HEK293T (cell line): Measurements from ENCODE around the gene BMP6.

Experiments used
- CTCF ChIA-PET: fragments of 350-600 bp; formaldehyde crosslinking; extraction: SDS; loops from one replicate; lab custom pipeline; 2021; ENCODE audit warnings: antibody characterized with exemption, inconsistent platforms; lab: Yijun Ruan, JAX
- POLR2A ChIA-PET: fragments of 350-600 bp; formaldehyde crosslinking; extraction: SDS; loops from one replicate; lab custom pipeline; 2020; ENCODE audit warnings: antibody characterized with exemption, inconsistent platforms; lab: Yijun Ruan, JAX
- DNase-seq: peaks from one replicate; pipeline ENCODE4 v3.0.0; 2012; ENCODE audit warnings: mixed read lengths; ENCODE audit errors: extremely low spot score
- ARNT ChIP-seq: fragments of 450-650 bp; IDR thresholded peaks from 2 replicates; pipeline ENCODE4 v1.6.1; 2017; ENCODE audit warnings: mild to moderate bottlenecking
- BHLHE40 ChIP-seq: fragments of 450-650 bp; IDR thresholded peaks from 2 replicates; pipeline ENCODE4 v1.6.1; 2016; ENCODE audit warnings: mild to moderate bottlenecking, moderate library complexity, borderline replicate concordance
- CTBP1 ChIP-seq: fragments of 450-650 bp; IDR thresholded peaks from 2 replicates; pipeline ENCODE4 v1.6.1; 2016; ENCODE audit warnings: borderline replicate concordance
- ELF4 ChIP-seq: fragments of 450-650 bp; IDR thresholded peaks from 2 replicates; pipeline ENCODE4 v1.6.1; 2017; ENCODE audit warnings: antibody characterized with exemption
- FOXA1 ChIP-seq: fragments of 450-650 bp; IDR thresholded peaks from 2 replicates; pipeline ENCODE4 v1.6.1; 2016; ENCODE audit warnings: mild to moderate bottlenecking
- FOXK2 ChIP-seq: fragments of 450-650 bp; IDR thresholded peaks from 2 replicates; pipeline ENCODE4 v1.6.1; 2016; ENCODE audit warnings: mild to moderate bottlenecking
- FOXM1 ChIP-seq: fragments of 450-650 bp; IDR thresholded peaks from 2 replicates; pipeline ENCODE4 v1.6.1; 2017; ENCODE audit warnings: mild to moderate bottlenecking, borderline replicate concordance
- HDGF ChIP-seq: fragments of 450-650 bp; IDR thresholded peaks from 2 replicates; pipeline ENCODE4 v1.6.1; 2017; ENCODE audit warnings: antibody characterized with exemption, borderline replicate concordance
- L3MBTL2 ChIP-seq: fragments of 450-650 bp; conservative IDR thresholded peaks from 2 replicates; pipeline ENCODE4 v1.6.1; 2016; ENCODE audit warnings: mild to moderate bottlenecking
- LEF1 ChIP-seq: fragments of 450-650 bp; IDR thresholded peaks from 2 replicates; pipeline ENCODE4 v1.6.1; 2017; ENCODE audit warnings: mild to moderate bottlenecking, borderline replicate concordance
- NFRKB ChIP-seq: fragments of 450-650 bp; IDR thresholded peaks from 2 replicates; pipeline ENCODE4 v1.6.1; 2016; ENCODE audit warnings: mild to moderate bottlenecking, moderate library complexity
- SP1 ChIP-seq: fragments of 450-650 bp; IDR thresholded peaks from 2 replicates; pipeline ENCODE4 v1.6.1; 2017
- SUZ12 ChIP-seq: fragments of 450-650 bp; IDR thresholded peaks from 2 replicates; pipeline ENCODE4 v1.6.1; 2016; ENCODE audit warnings: mild to moderate bottlenecking
- TARDBP ChIP-seq: fragments of 450-650 bp; IDR thresholded peaks from 2 replicates; pipeline ENCODE4 v1.6.1; 2016
- ZNF384 ChIP-seq: fragments of 450-650 bp; IDR thresholded peaks from 2 replicates; pipeline ENCODE4 v1.6.1; 2016
- TF ChIP-seq, protein P1 (sequence below): fragments of 450-650 bp; IDR thresholded peaks from 2 replicates; pipeline ENCODE4 v1.6.1; 2016

The BMP6 gene

DNA sequence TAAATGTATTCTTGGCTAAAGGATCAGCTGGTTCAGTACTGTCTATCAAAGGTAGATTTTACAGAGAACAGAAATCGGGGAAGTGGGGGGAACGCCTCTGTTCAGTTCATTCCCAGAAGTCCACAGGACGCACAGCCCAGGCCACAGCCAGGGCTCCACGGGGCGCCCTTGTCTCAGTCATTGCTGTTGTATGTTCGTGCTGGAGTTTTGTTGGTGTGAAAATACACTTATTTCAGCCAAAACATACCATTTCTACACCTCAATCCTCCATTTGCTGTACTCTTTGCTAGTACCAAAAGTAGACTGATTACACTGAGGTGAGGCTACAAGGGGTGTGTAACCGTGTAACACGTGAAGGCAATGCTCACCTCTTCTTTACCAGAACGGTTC, 154.8 kb downstream of the BMP6 start:
- no peak for DNase-seq
- ChIA-PET CTCF (interaction anchor here (0.7 kb wide), 1 partner anchor 668 kb away, joined by 4 read pairs; no protein-coding TSS in a partner anchor), POLR2A (no interaction called here)
- no peak for TF ChIP-seq CTBP1
- TF ChIP-seq ARNT, result no peak
- TF ChIP-seq LEF1, result no peak

DNA sequence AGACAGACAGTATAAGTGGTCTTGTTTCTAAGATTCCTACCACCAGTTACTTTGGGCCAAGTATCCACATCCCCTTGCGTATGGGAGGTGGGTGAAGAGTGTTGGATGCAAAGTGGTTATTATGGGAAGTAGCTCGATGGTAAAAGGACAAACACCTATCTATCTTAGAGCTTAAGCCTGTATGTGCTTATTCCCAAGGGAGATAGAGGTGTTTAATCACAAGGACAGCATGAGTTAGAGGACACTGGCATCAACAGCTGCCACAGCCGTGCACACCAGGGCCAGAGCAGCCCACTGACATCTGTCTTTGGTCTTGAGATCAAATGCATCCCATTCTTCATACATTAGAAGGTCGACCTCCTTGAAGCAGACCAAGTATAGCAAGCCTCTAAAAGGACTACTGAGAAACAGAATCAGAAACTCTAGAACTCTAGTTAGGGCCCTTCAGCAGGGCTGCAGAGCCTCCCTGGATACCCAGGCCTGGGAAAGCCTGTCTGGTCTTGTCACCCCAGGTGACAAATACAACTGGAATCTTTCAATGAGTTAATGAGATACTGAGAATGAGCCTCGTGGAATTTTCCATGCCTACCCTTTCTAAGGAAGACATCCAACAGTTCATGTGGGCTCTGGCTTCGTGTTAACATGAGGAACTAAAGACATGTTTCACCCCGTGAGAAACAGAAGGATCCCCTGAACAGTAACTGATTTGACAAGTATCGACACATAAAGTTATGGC, 156.0 kb downstream of the BMP6 start:
- ChIA-PET CTCF (no interaction called here), POLR2A (no interaction called here)
- TF ChIP-seq ELF4 (no peak), L3MBTL2 (no peak), CTBP1 (no peak), NFRKB (no peak)
- TF ChIP-seq, protein P1, sequence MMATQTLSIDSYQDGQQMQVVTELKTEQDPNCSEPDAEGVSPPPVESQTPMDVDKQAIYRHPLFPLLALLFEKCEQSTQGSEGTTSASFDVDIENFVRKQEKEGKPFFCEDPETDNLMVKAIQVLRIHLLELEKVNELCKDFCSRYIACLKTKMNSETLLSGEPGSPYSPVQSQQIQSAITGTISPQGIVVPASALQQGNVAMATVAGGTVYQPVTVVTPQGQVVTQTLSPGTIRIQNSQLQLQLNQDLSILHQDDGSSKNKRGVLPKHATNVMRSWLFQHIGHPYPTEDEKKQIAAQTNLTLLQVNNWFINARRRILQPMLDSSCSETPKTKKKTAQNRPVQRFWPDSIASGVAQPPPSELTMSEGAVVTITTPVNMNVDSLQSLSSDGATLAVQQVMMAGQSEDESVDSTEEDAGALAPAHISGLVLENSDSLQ, result no peak
- DNase-seq, result no peak

DNA sequence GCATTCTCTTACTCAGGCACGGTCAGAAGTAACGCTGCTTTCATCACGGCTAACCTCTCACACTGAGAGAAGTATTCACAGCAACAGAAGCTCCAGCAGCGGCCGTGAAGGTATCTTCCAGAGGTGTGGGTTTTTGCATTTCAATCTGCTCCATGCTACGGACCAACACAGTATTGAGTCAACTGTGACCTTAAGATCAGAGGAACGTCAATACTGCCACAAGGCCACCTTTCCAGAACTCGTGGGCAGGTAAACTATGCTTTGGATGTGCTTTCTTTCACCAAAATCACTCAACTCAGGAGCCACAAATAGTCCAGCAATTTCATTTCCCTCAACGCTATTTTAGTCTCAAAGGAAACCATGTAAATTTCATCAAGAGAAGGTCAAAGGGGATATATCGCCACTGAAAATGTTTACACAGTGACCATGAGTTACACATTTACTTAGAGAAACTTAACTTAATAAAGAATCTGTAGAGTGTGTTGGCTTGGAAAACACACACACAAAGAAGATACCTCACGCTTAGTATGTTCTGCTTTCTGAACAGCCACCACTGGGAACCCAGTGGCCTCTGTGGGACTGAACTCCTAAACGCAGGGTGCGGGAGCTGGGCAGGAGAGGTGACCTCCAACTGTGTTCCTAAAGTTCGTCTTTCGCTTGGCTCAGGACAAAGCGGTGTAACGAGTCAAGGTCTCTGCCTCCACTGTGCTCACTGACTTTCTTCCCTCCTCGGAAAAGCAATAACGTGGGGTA, 156.8 kb downstream of the BMP6 start:
- CTCF ChIA-PET, result no interaction called here

GRCh38 chr6:7883381-7883780, 157.5 kb downstream of the BMP6 start:
- TF ChIP-seq CTBP1 (no peak), LEF1 (no peak), SP1 (no peak), L3MBTL2 (no peak), NFRKB (no peak), BHLHE40 (no peak), ELF4 (no peak), FOXA1 (no peak), ARNT (no peak), FOXK2 (no peak), FOXM1 (no peak), SUZ12 (no peak), TARDBP (no peak), HDGF (no peak), ZNF384 (no peak)
- TF ChIP-seq, protein P1, result no peak
- CTCF ChIA-PET, result no interaction called here
- no peak for DNase-seq
- POLR2A ChIA-PET, result no interaction called here

More for the DNA sequence above, 156.8 kb downstream of the BMP6 start:
- DNase-seq, result no peak
- TF ChIP-seq FOXM1 (no peak), FOXK2 (no peak), ARNT (no peak)
- POLR2A ChIA-PET, result no interaction called here

- ChIA-PET CTCF (no interaction called here), POLR2A (no interaction called here)
- no peak for DNase-seq
- TF ChIP-seq ARNT (no peak), ELF4 (no peak), HDGF (no peak), NFRKB (no peak), LEF1 (no peak), SUZ12 (no peak), SP1 (no peak), BHLHE40 (no peak), TARDBP (no peak), L3MBTL2 (no peak), FOXA1 (no peak), FOXM1 (no peak), FOXK2 (no peak)
- TF ChIP-seq, protein P1, result no peak
Observed at GRCh38 chr6:7886132-7886531, 160.2 kb downstream of the BMP6 start.

DNA sequence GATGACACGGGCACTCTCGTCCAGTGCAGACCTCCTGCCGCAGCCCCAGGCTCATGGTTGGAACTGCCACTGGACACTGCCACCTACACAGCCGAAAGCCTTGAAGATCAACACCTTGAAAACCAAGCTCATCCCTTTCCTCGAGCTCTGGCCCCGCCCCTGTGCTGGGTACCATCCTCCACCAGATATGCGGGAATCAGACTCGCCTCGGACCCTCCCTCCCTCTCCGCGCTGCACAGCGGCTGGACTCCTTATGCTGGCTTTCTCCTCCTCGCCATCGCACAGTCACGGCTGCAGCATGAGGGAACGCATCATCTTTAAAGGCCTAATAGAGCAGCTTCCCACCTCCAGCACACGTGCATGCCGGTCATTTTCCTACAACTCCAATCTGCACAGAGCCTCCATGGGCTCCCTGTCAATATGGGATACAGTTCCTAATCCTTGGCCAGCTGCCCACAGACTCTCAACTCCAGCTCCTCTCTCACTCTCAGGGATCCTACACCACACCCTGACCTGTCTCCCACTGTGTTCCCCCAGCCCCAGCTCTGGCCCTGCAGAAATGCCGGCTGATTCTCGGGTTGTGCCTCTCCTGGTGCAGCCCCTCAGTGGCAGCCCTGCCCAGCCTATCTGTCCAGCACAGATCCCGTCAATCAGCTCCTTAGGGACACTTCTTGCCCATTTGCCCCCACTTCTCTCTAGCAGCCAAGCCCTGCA, 161.5 kb downstream of the BMP6 start:
- TF ChIP-seq, protein P1, result no peak
- TF ChIP-seq CTBP1, result no peak
- no peak for TF ChIP-seq FOXA1
- TF ChIP-seq BHLHE40, result no peak
- no peak for TF ChIP-seq LEF1
- TF ChIP-seq ELF4, result no peak
- TF ChIP-seq ARNT, result no peak
- no peak for TF ChIP-seq NFRKB
- no peak for TF ChIP-seq SP1
- no peak for TF ChIP-seq FOXK2
- DNase-seq, result no peak
- CTCF ChIA-PET, result no interaction called here
- POLR2A ChIA-PET, result no interaction called here
